Measurements from ENCODE around the gene OSBPL9. TPM values are rescaled to one million over a fixed set of nuclear protein-coding genes. Genes with fewer than 3 reads are reported as not detected.

Gene OSBPL9
- total RNA-seq, 1 donor from 2014 or later: 88.3 TPM

- H3K4me3 Mint-ChIP-seq: no peak overlapping the region
- H3K36me3 Mint-ChIP-seq: no peaks in the 10 kb centered on the region
- no peak for DNase-seq (ENCODE audit: extremely low spot score, unreplicated experiment)
- H3K4me1 Mint-ChIP-seq (ENCODE audit: unreplicated experiment): peaks cover 4% of the 10 kb centered on the region
- H3K27me3 Mint-ChIP-seq: no peaks in the 10 kb centered on the region
- no peak for TF ChIP-seq CTCF (conservative IDR thresholded peaks at IDR 0.05)
- H3K27ac Mint-ChIP-seq: no peak overlapping the region
- H3K9me3 Mint-ChIP-seq: no peaks in the 10 kb centered on the region
Observed at GRCh38 chr1:51576923-51577322, 40.0 kb upstream of the OSBPL9 start.

- Mint-ChIP-seq H3K9me3 (no peaks in the 10 kb centered on the region), H3K27me3 (no peaks in the 10 kb centered on the region), H3K4me3 (no peak overlapping the region), H3K4me1 (ENCODE audit: unreplicated experiment) (no peaks in the 10 kb centered on the region), H3K27ac (no peak overlapping the region), H3K36me3 (no peaks in the 10 kb centered on the region)
- DNase-seq (ENCODE audit: extremely low spot score, unreplicated experiment): no peak
- no peak for TF ChIP-seq CTCF (conservative IDR thresholded peaks at IDR 0.05)
Observed at GRCh38 chr1:51578383-51579109, 38.3 kb upstream of the OSBPL9 start.

GRCh38 chr1:51581238-51581637 is 35.7 kb upstream of the OSBPL9 start:
- no peak for TF ChIP-seq CTCF (conservative IDR thresholded peaks at IDR 0.05)
- Mint-ChIP-seq H3K27ac (no peak overlapping the region), H3K27me3 (no peaks in the 10 kb centered on the region), H3K9me3 (no peaks in the 10 kb centered on the region), H3K4me1 (ENCODE audit: unreplicated experiment) (no peaks in the 10 kb centered on the region), H3K4me3 (no peak overlapping the region), H3K36me3 (no peaks in the 10 kb centered on the region)
- DNase-seq (ENCODE audit: extremely low spot score, unreplicated experiment): no peak

- H3K36me3 Mint-ChIP-seq: no peaks in the 10 kb centered on the region
- H3K9me3 Mint-ChIP-seq: no peaks in the 10 kb centered on the region
- H3K27me3 Mint-ChIP-seq: no peaks in the 10 kb centered on the region
- H3K4me3 Mint-ChIP-seq: no peak overlapping the region
- peaks cover 5% of the 10 kb centered on the region for H3K4me1 Mint-ChIP-seq (ENCODE audit: unreplicated experiment)
- DNase-seq (ENCODE audit: extremely low spot score, unreplicated experiment): no peak
- TF ChIP-seq CTCF (conservative IDR thresholded peaks at IDR 0.05): no peak
- no peak overlapping the region for H3K27ac Mint-ChIP-seq
Observed at GRCh38 chr1:51583532-51583931, 33.4 kb upstream of the OSBPL9 start.

GRCh38 chr1:51584021-51584420 is 32.9 kb upstream of the OSBPL9 start:
- Mint-ChIP-seq H3K27ac (no peak overlapping the region), H3K9me3 (no peaks in the 10 kb centered on the region), H3K36me3 (no peaks in the 10 kb centered on the region), H3K27me3 (no peaks in the 10 kb centered on the region), H3K4me1 (ENCODE audit: unreplicated experiment) (peaks cover 5% of the 10 kb centered on the region), H3K4me3 (no peak overlapping the region)
- DNase-seq (ENCODE audit: extremely low spot score, unreplicated experiment): no peak
- no peak for TF ChIP-seq CTCF (conservative IDR thresholded peaks at IDR 0.05)

Measured in type B pancreatic cell (in vitro differentiated cells).